ENCODE results near the gene MAPK8IP3.
A peak's percentile ranks its signal among the peaks of the same experiment; 100 is the strongest.

Gene MAPK8IP3

GRCh38 chr16:1763521-1764511 lies 57.8 kb downstream of the MAPK8IP3 start:
- no peak for DNase-seq (ENCODE audit: low read depth)

DNA sequence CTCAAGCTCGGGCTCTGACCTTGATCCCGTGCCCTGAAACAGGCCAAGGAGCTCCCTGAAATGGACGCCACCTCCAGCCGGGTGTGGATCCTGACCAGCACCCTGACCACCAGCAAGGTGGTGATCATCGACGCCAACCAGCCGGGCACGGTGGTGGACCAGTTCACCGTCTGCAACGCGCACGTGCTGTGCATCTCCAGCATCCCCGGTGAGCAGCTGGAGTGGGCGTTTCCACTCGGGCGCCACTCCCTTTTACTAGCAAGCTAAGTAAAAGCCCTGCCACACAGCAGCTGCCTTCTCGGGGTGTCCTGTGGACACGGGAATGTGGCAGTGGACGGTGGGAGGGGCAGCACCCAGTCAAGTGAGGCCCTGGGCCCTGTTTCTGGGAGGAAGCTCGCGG lies 59.0 kb downstream of the MAPK8IP3 start:
- DNase-seq (ENCODE audit: low read depth) = no peak

- DNase-seq (ENCODE audit: low read depth) = no peak
Observed at GRCh38 chr16:1765826-1766225, 59.8 kb downstream of the MAPK8IP3 start.

GRCh38 chr16:1766231-1766630 lies 60.2 kb downstream of the MAPK8IP3 start:
- DNase-seq (ENCODE audit: low read depth) = no peak

GRCh38 chr16:1766701-1767100 lies 60.7 kb downstream of the MAPK8IP3 start:
- DNase-seq (ENCODE audit: low read depth) = no peak

GRCh38 chr16:1767116-1767994 lies 61.4 kb downstream of the MAPK8IP3 start:
- no peak for DNase-seq (ENCODE audit: low read depth)

DNA sequence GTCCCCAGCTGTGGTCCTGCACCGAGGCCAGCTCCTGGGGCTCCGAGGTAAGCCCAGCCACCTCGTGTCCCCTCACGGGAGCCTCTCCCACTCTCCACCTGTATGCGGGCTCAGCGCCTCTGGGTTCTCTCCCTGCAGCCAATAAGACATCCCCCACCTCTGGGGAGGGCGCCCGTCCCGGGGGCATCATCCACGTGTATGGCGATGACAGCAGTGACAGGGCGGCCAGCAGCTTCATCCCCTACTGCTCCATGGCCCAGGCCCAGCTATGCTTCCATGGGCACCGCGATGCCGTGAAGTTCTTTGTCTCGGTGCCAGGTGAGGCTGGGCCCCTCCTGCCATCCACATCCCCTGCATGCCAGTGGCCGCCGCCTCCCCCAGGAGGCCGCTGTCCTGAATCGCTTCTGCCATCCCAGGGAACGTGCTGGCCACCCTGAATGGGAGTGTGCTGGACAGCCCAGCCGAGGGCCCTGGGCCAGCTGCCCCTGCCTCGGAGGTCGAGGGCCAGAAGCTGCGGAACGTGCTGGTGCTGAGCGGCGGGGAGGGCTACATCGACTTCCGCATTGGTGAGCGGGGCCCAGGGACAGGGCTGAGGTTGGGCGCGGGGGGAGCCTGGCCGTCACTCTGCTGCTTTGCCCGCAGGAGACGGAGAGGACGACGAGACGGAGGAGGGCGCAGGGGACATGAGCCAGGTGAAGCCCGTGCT lies 62.2 kb downstream of the MAPK8IP3 start:
- DNase-seq (ENCODE audit: low read depth) = no peak

DNA sequence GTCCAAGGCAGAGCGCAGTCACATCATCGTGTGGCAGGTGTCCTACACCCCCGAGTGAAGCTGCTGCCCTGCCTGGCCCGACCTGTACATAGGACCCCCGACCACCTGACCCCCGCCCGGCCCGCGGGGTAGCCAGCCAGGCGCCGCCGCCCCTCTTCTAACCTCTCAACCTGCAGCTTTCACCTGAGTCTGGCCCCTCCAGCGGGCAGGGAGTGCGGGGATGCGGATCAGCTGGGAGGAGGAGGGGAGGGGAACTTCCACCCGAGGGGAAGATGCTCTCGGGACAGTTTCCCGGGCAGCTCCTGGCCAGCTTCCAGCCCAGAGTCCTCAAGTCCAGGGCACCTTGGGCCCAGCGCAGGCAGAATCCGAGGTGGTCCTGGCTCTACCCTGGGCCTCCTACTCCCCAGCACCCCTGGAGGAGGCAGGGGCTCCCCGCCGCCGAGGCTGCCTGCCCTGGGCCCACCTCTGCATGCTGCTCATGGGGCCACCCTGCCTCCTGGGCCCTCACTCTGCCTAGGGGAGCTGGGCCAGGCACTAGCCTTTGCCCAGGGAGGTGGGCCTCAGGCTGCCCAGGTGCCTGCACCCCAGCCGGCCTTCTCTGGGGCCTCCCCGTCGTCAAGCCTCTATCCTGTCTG lies 62.9 kb downstream of the MAPK8IP3 start:
- DNase-seq (ENCODE audit: low read depth) = no peak

- DNase-seq (ENCODE audit: low read depth) = no peak
Observed at GRCh38 chr16:1769402-1770300, 63.7 kb downstream of the MAPK8IP3 start.

DNA sequence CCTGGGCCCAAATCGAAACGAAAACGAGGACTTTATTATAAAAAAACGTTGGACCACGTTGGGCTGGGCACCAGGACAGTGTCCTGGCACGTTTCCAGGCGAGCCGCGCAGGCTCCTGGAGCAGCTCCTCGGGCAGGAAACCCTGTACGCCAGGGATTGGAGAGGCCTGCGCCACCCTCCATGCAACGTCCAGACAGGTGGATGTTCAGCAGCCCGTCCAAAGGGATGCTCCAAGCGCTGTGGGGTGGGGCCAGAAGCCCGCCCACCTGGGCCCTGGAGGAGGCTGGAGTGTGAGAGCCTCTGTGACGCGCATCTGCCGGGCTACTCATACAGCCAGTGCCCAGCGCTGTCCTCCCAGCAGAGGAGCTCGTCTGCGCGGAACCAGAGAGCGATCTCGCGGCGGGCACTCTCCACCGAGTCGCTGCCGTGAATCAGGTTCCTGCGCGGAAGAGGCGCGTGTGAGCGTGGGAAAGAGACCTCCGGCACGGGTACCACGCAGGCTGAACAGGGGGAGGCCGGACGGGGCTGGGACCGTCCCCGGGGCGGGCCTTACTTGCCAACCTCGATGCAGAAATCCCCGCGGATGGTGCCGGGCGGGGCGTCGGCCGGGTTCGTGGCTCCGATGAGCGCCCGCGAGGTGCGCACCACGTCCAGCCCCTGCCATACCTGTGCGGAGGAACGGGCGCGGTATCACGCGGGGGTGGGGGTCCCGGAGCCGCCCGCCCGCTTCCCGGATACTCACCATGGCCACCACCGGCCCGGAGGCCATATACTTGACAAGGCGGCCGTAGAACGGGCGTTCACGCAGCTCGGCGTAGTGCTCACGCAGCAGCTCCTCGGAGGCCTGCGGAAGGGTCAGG lies 64.6 kb downstream of the MAPK8IP3 start:
- peak; percentile 45 for DNase-seq (ENCODE audit: low read depth)

- DNase-seq (ENCODE audit: low read depth) = peak; percentile 73
Observed at GRCh38 chr16:1771188-1771863, 65.3 kb downstream of the MAPK8IP3 start, which contains the start of gene NME3. Gene NME3 (minus strand): TSS chr16:1771543. CDS start chr16:1771534, 9 bp downstream.

GRCh38 chr16:1771864-1772361 lies 65.9 kb downstream of the MAPK8IP3 start:
- no peak for DNase-seq (ENCODE audit: low read depth)

GRCh38 chr16:1772362-1772907 lies 66.4 kb downstream of the MAPK8IP3 start, which contains the start of gene EME2:
Gene EME2 (plus strand): TSS chr16:1772810. CDS start chr16:1773228, 418 bp downstream.
- DNase-seq (ENCODE audit: low read depth) = peak; percentile 41

- peak; percentile 75 for DNase-seq (ENCODE audit: low read depth)
Observed at GRCh38 chr16:1772908-1773702, 67.1 kb downstream of the MAPK8IP3 start, which contains the start of gene MRPS34. Gene MRPS34 (minus strand): TSS chr16:1773134. CDS start chr16:1773119, 15 bp downstream.

GRCh38 chr16:1773703-1774447 lies 67.9 kb downstream of the MAPK8IP3 start:
- DNase-seq (ENCODE audit: low read depth) = no peak

- no peak for DNase-seq (ENCODE audit: low read depth)
Observed at GRCh38 chr16:1774448-1774780, 68.4 kb downstream of the MAPK8IP3 start.
